ENCODE results near the gene CCDC15.

Gene CCDC15

DNA sequence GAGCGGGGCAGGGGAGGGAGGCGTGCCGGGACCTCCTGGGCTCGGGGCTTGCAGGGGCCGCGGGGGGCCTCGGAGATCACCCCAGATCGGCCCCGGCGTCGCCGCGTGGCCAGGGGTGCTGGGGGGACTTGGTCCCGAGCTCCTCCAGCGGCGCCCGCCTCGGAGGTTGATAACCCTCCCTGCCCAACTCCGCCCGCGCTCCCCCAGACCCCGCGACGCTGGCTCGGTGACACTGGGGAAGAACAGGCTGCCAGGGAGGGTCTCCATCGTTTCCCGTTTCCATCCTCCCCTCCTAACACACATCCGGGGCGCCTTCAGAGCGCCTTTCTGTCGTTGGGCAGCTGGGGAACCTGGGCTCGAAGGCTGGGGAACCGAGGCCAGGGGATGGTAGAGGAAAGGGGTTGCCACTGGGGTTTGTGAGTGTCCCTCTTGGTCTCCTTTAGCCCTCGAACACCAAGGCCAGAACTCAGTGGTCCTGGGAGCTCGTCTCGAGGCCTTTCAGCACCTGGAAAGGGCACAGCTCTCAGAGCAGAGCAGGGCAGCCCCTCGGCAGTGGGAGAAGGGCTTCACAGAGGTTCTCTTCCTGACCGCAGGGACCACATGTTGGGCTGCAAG, 109.5 kb downstream of the CCDC15 start:
- DNase-seq (ENCODE audit: low read depth in 1 of 2, low spot score in 1 of 2) = no peak

DNA sequence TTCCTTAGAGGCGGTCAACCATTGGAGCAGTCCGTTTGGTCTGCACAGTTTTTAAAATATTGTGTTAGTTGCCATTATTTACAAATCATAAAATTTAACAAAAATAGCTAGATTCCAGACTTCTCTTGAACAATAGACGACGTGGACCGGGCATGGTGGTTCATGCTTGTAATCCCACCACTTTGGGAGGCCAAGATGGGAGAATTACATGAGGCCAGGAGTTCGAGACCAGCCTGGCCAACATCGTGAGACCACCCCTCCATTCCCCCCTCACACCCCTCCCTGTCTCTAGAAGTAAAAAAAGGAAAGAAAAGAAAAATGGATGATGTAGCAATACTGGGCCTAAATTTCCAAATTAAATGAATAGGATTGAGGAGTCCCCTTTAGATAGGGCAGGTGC, 110.1 kb downstream of the CCDC15 start:
- no peak for DNase-seq (ENCODE audit: low read depth in 1 of 2, low spot score in 1 of 2)

DNA sequence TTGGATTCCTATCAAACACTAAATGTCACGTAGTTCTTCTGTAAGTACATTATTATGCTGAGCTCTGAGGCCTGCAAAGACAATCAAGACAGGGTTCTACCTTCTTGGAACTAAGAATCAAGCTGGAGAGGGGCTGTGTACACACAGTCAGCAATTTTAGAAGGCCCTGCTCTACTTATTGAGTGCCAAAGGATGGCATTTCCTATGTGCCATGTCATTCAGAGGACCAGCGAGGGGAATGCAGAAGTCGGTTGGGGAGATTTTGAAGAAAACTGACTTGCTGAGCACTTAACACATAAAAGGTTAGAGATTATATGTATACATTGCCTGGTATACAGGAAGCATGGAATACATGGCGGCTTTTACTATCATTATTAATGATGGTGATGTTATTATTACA, 114.4 kb downstream of the CCDC15 start:
- DNase-seq (ENCODE audit: low read depth in 1 of 2, low spot score in 1 of 2) = no peak

DNA sequence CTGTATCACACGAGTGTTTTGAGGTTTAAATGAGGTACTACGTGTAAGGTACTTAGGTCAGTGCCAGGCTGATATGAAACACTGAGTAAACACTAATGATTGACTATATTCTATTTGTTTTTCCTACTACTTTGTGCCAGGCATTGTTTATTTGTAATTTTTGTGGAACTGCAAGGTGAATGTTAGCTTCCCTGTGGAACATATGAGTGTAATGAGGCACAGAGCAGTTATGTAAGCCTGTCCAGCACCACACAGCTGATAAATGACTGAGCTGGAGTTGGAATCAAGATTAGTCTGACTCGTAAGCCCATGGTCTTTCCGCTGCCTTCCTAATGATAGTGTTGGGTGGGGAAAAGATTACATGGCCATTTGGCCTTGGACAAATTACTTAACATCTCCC, 115.0 kb downstream of the CCDC15 start:
- no peak for DNase-seq (ENCODE audit: low read depth in 1 of 2, low spot score in 1 of 2)

DNA sequence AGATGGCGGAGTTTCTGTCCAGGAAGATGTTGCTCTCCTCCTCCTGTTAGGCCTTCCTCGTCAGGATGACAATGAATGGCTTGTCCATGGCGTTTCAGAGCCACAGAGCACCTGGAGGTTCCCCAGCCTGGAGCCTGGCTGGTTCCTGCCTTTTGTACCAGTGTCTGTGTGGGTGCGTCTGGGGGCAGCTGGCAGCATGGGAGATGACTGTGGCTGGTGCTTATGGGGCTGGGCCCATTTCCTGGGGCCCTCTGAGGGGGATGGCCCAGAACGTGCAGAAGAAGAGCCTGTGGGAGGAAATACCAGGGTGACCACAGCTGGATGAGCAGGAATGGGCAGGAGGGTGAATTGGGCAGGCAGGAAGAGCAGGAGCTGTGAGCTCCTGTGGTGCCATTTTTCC, 115.8 kb downstream of the CCDC15 start:
- DNase-seq (ENCODE audit: low read depth in 1 of 2, low spot score in 1 of 2) = no peak

DNA sequence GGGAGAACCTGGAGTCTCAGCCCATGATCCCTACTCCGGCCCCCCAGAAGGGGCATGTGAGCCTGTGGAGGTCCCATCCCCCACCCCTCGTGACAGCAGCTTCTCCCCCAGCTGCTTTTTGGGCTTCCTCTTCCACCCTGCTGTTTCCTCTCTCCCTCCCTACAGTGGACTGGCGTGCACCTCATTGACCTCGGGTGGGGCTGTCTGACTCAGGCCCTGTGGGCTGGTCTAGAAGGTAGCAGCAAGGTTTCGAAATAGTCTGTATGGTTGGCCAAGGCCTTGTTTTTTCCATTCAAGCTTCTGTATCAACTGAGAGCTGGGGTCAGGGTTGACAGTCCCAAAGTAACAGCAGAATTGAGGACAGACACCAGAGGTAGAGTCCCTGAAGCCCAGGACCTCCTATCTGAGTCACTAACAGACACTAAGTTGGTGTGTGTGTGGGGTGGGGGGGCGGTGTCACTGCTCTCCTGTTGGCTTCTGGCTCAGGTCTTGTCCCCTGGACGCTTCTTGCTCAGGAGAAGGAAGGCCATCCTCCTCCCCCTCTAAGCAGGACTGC, 116.8 kb downstream of the CCDC15 start:
- no peak for DNase-seq (ENCODE audit: low read depth in 1 of 2, low spot score in 1 of 2)

DNA sequence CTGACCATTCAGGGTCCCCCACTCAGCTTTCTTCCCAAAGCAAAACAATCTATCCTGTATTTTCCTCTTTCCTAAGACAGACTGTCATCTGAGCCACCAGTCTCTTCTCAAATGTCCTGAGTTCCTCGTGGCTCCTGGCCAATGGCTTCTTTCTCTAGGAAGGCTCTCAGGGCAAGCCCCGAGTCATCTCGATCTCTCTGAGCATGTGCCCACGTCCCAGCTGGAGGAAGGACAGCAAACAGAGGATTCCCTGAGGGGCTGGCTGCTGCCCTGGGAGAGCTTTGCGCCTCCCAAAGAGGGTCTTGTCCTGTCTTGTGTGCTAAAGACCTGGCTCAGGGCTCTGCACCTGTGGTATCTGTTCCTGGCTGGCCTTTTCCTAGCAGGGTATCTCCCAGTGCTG, 117.4 kb downstream of the CCDC15 start:
- no peak for DNase-seq (ENCODE audit: low read depth in 1 of 2, low spot score in 1 of 2)

DNA sequence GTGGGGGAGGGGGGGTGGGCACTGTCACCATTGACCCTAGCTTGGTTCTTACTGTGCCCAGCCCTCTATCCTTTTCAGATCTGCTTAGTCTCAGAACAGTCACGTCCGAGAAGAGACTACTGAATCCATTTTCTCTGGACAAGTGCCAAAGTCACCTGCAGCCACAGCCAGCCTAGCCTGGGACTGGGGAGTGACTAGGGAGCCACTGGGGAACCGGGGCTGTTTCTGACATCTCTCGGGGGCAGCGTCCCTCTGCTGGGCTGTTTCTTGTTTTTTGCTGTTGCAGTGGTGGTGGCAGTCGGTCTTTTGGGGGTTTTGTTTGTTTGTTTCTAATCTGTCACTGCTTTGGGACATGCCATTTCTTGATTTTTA, 117.8 kb downstream of the CCDC15 start:
- no peak for DNase-seq (ENCODE audit: low read depth in 1 of 2, low spot score in 1 of 2)

DNA sequence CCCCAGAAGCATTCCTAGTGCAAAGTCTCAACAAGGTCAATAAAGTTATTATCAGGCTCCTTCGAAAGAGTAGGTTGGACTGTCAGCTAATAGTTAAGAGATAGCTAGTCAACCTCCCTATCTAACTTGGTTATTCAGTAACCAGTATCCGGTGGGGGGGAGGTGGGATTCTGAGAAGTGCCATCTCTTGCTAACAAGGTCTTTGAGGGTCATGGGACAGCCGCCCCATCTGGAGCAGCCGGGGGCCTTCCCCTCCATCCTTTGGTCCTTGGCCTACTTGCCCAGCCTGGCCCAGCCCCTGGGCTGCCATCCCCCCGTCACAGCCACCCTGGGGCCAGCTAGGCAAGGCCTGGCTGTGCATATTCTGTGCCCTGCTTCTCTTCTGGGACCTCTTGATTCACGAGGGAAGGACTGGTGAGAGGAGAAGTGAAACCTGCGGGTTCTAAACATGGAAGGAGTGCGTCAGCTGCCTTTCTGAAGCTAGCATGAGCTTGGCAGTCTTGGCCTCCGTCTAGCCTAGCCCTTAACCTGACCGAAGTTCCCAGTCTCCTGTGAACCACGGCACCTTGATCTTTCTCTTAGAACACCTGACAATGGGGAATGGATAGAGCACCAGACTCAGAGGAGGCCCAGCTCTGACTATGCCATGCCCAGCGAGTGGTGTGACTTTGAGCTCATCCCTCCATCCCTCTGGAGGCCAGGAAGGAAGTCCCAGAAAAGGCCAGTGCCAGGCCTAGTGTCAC, 118.4 kb downstream of the CCDC15 start:
- DNase-seq (ENCODE audit: low read depth in 1 of 2, low spot score in 1 of 2) = no peak

DNA sequence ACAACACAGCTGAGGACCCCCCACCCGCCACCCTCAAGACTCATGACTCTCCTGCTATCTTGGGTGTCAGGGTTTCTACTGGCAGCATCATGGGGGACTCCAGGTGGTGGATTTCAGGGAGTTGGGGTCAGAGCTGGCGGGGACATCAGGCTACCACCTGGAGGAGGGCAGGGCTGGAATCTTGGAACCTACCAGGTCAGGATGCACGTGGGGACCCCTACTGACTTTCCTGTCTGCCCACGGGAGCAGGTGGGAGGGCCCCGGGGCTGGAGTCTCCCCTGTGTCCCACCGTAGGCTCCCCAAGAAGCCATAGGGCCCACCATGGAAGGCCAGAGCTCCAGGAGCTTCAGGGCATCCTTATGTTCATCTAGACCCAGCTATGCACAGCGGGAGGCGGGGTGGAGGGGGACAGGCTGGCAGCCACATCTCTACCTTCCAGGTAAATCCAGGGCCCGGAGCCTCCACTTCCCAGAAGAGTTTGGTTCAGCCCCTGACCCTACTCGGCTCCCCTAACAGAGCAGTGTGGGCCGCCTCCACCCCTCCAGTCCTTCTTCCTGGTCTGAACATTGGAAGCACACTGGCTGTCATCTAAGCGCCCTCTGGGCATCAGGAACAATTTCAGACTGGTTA, 119.1 kb downstream of the CCDC15 start:
- no peak for DNase-seq (ENCODE audit: low read depth in 1 of 2, low spot score in 1 of 2)

DNA sequence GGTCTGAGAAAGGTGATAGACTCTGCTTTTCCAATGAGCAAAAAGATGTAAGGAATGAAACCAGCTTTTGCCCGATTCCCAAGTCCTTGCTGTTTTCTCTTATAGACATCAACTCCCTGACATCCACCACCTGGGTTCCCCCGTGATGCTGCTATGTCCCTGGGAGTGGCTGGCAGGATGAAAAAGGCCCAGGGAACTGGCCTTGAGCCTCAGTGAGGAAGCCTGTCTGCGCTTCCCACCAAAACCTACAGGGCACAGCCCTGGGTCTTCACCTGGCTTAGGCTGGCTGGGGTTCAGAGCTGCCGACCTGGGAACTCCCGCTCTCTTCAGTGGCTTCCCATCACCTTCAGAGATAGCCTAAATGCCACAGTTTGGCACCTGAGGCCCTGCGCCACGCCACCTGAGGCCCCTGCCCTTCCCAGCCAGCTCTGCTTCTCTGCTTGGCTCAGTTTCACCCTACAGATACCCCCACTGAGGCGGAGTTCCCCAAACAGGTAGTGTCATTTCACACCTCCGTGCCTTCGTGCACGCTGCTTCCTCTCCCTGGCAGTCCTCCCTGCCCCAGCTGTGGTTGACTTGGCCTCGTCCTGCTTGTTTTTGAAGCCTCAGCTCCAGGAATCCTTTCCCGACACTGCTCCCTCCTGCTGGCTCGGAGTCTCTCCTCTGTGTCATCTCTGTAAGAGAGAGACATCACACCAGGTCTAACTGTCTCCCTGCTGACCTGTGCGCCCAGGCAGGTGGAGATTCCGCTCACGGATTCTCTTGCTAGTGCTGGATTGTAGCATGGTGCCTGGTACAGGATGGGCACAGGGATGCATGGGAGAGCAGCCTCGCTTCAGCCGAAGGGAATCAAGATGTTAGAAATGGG, 119.8 kb downstream of the CCDC15 start:
- DNase-seq (ENCODE audit: low read depth in 1 of 2, low spot score in 1 of 2) = no peak

DNA sequence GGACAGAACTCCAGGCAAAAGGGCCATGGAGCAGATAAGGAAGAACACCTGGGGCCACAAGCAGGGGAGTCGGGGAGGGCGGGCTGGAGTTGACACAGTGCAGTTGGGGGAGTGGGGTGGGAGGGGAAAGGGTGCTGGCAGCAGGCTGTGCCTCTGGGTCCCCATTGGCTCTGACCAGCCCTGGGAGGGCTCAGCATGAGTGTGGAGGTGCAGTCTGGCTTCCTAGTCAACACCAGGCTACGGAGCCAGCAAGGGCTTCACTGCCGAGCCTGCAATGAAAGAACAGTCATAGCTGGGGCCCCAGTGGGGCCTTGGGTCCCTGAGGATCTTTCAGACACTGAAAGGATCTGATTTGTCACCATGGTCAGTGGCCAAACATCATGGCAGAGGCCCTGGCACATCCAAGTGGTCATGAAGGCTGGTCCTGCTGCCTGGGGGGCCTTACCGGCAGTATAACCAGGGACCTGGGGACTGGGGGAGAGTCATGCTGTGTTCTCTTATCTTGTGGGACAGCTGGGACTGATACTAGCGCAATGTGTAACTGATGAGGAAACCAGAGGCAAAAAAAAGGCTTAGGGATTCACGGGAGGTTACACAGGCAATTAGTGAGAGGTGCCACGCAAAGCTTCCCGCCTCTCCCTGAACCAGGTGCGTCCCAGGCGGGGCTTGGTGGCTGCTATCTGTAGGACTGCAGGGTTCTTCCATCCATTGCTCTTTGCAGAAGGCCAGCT, 120.7 kb downstream of the CCDC15 start:
- DNase-seq (ENCODE audit: low read depth in 1 of 2, low spot score in 1 of 2) = no peak

DNA sequence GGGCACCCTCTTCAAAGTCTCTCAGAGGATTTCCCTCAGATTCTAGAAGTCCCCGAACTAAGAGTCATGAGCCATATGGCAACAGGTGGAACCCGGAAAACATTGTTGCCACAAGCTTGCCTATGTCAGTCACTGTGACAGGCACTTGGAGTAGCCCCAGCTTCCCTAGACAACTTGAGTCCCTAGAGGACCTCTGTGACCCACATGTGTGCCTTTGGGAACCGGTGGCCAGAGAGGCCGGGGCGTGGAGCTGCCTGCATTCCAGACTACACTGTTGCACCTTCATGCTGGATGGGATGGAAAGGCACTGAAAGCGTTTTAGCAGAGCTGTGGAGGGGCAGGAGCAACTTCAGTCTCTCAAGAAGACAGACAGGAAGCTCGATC, 121.2 kb downstream of the CCDC15 start:
- DNase-seq (ENCODE audit: low read depth in 1 of 2, low spot score in 1 of 2) = no peak

DNA sequence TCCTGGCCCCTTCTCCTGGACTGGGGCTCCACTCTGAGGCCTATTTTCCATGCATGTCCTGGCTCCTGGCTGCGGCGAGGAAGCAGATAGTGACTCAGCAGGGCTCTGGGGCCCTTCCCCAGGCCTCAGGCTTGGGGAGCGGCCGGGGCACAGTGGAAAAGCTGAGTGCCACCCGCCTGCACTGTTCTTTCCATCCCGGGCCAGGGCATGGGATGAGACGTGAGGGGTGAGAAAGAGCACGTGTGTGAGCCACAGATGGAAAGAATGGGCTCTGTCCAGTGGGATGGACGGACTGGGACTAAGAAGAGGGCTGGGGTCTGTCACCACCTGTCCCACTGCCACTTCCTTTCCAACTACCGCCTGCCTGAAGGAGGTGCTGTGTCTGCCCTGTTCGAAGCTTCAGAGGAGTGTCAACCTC, 121.9 kb downstream of the CCDC15 start:
- DNase-seq (ENCODE audit: low read depth in 1 of 2, low spot score in 1 of 2) = no peak

DNA sequence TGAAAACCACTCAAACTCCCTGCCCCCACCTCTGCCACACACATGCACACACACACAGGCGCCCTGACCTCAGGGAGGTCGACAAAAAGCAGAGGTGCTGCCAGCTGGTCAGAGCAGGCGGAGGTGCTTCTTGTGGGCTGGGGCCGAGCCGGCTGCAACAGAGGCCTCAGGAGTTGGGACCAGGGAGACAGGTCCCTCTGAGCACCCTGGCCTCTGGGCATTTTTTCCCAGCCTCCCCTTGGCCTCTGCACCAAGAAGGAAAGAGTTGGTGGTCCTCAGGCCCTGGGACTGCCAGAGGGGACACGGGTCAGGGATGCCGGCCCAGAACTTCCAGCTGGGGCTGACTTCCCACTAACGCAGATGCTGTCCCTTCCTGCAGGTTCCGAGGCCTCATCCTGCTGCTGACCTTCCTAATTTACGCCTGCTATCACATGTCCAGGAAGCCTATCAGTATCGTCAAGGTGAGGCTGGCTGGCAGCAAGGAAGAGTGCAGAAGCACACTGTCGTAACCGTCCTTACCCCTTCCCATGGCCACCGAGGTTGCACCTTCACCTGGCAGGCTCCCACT, 122.5 kb downstream of the CCDC15 start:
- DNase-seq (ENCODE audit: low read depth in 1 of 2, low spot score in 1 of 2) = no peak

DNA sequence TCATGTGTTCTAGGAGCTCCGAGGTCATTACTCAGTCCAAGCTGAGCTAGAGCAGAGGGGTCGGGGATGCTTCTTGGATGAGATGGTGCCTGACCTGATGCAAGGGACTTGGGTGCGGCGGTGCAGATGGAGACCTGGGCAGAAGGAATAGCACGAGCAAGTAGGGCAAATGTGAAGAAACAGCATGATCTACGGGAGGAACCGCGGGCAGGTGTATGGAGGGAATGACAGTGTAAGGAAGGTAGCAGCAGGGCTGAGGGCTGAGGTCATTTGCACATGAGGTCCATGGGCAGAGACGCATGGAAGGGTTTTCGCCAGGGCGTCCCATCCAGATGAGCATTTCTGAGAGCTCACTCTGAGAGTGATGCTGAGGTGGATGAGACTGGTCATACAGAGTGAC, 124.0 kb downstream of the CCDC15 start:
- no peak for DNase-seq (ENCODE audit: low read depth in 1 of 2, low spot score in 1 of 2)

DNA sequence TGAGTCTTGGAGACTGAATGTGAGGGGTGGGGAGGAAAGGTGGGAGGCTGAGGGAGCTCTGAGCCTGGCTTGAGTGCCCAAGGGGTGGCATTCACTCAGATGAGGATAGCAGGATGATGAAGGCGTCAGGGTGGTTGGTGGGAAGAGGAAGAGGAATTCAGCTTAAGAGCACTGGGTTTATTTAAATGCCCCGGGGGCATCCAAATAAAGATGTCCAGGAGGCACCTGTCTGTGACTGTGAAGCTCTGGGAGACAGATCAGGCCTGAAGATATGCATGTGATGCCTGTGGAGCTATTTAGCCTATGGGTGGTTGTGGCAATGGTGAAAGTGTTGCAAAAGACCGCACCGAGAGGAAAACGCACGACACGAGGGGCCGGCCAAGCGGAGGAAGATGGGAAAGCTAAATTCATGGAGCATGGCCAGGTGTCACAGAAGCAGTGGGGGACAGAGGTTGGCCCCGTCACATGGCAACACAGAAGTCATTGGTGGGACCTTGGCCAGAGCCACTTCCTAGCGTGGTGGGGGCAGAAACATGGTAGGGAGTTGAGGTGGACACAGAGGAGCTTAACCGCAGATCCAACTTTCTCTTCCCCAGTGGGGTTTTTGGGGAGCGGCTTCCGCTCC, 124.6 kb downstream of the CCDC15 start:
- no peak for DNase-seq (ENCODE audit: low read depth in 1 of 2, low spot score in 1 of 2)

DNA sequence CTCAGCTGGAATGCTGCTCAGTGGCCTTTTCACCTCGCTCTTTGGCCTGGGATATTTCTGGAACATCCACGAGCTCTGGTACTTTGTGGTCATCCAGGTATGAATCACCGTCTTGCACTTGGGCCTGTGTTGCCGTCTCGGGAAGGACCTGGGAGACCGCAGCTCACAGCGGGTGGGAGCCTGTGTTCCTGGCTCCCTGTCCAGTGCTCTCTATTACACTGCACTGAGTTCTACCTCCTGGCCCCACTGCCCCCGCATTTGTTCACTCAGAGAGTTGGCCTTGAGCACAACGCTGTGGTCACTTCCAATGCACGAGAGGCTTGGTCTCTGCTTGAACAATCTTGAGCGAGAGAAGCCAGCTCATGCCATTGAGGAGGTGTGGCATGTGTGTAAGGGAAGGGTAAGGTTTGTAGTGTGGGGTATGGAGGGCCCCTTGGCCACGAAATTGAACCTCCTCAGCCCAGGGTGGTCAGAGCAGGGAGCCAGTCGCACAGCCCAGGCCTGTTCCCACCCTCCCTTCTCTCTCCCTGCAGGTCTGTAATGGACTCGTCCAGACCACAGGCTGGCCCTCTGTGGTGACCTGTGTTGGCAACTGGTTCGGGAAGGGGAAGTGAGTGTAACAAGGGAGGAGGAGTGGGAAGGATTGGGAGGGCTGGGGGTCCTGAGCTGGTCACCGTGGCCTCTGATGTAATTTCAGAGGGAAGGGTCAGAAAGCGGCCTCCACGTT, 125.3 kb downstream of the CCDC15 start:
- DNase-seq (ENCODE audit: low read depth in 1 of 2, low spot score in 1 of 2) = no peak

DNA sequence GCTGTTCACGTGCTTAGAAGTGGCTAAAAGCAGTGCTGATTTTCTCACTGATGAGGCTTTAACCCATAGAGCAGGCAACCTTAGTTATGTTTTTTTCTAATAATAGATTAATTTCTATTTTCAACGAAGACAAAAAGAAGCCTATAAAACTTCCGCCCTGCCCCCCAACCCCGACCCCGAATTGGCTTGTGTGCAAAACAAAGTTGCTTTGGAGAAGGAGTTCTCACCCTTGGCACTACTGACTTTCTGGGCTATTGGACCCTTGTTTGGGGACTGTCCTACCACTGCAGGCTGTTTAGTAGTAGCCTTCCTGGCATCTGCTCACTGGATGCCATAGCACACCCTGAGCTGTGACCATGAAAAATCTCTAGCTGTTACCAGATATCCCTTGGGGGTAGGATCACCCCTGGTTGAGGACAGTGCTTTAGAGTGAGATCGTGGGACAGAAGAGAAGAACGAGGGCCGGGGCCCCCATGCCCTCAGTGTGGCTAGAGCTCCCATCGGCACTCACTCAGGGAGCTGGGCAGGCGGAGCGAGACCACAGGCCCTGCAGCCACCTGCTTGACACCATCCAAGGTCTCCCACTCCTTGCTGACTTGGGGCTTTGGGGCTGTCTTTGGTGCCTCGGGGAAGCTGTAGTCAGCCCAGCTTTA, 126.0 kb downstream of the CCDC15 start:
- DNase-seq (ENCODE audit: low read depth in 1 of 2, low spot score in 1 of 2) = no peak

Data from activated CD4-positive, alpha-beta T cell treated with anti-CD3 and anti-CD28 coated beads, Interleukin-2, amount 50 U/mL, for 24 hours (primary cell).